HG03442 (cell line): ENCODE data around the gene CSF2RB.

ENCODE experiments used
- ATAC-seq: cut with Tn5 transposase; IDR thresholded peaks from one replicate; pipeline ENCODE4 v1.9.1; 2021; ENCODE audit warnings: mild to moderate bottlenecking, moderate library complexity; ENCODE audit not compliant: unreplicated experiment

CSF2RB gene

DNA sequence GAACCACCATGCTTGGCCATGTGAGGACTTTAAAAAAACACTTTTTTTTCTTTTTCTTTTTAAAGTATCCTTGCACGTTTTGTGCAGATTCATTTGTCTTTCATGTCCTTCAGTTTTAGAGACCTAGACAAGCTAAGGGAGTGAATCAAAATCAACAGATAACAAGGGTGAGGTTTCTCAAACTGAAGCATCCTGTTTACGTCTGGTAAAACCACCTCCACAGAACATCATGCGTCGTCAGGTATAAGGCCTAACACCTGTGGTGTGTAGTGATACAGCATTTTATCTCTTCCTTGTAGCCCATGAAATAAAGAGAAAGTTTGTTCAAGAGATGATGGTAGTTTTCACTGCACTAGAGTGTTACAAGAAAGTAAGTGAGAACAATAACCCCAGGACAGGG, 26.3 kb upstream of the CSF2RB start:
- no peak for ATAC-seq

DNA sequence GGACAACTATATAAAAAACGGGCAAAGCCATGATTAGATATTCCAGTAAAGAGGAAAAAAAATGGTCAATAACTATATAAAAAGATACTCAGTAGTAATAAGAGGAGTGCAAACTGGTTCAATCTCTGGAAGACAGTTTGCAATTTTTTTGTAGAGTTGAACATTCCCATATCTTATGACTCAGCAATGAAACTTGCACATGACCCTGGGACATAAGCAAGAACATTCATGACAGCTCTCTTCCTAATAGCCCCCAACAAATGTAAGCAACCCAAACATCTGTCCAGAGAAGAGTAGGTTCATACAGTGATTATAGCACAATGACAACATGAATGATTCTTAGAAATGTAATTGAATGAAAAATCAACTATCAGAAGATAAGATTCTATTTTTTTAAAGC, 21.8 kb upstream of the CSF2RB start:
- ATAC-seq = no peak

DNA sequence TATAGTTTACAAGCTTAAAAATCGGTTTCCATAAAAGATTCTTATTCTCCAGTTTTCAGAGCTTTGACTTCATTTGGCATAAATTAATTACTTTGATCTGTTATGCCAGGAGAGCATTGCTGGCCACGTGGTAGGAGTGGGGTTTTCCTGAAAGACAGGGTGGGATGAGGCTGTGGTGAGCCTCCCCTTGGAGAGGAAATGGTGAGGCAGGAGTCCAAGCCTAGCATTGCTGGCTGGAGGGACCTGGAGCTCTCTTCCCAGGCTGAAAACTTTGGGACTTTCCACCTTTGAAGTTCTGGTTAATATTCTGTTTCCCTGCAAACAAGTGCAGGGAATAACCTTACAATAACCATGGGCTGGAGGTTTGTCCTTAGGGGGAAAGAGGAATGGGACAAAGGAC, 21.1 kb upstream of the CSF2RB start:
- no peak for ATAC-seq

DNA sequence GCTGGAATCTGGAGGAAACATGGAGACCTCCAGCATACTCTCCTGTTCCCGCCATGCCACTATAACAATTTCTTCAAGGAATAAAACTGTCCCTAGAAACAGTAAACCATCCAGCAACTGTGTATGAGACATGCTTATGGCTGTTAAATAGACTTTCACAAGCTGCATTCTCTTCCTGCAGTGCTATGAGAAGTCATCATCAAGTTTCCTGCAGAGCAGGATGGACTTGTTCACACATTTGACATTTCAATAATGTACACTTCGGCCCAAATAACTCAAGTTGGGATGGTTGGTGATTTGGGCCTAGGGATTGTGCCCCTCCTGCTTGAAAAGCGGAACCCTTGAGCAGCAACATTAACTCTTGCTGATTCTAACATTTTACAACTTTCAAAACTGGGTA, 20.2 kb upstream of the CSF2RB start:
- ATAC-seq = no peak

DNA sequence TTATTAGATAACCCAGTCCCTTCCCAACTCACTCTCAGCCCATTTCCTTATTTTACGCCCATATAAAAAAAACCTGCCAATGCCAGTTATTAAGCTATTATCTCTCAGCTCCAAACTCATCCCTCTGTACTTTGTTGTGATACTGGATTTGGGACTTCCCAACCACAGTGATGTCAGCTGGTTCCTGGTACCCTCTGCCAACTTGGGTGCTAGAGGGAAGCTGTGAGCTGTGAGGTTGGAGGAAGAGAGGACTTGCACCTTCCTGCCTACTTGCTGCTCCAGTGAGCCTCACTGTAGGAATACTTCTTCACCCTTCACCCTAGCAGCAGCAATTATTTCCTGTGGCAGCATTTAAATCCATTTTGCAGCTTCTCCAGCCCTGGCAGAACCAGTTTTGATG, 19.2 kb upstream of the CSF2RB start:
- ATAC-seq = no peak

DNA sequence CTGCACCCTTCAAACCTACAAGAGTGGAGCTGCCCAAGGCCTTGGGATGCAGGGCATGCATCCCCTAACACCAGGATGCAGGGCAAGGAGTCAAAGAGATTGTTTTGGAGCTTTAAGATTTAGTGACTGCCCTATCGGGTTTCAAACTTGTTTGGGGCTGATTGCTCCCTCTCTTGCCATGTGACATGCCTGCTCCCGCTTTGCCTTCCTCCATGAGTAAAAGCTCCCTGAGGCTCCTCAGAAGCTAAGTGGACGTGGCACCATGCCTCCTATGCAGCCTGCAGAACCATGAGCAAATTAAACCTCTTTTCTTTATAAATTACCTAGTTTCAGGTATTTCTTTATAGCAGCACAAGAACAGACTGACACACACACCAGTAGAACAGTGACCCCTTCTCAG, 15.8 kb upstream of the CSF2RB start:
- ATAC-seq = no peak

DNA sequence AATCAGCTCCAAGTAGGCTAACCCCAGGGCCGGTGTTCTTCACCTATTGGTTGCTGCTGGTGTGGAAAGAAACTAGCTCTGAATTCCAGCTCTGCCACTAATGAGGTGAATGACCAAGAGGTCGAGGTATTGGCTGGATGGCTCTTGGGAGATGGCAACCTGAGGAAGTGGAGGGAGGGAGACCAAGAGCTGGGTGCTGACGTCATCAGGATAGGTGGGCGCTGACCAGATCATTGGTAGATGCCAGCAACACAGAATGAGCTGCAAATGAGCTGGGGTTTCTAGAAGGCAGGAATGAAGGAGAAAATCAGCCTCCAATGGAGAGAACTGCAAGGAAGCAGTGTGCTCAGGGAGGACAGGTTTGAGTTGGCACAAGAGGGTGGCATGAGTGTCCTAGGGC, 14.7 kb upstream of the CSF2RB start:
- ATAC-seq = no peak

DNA sequence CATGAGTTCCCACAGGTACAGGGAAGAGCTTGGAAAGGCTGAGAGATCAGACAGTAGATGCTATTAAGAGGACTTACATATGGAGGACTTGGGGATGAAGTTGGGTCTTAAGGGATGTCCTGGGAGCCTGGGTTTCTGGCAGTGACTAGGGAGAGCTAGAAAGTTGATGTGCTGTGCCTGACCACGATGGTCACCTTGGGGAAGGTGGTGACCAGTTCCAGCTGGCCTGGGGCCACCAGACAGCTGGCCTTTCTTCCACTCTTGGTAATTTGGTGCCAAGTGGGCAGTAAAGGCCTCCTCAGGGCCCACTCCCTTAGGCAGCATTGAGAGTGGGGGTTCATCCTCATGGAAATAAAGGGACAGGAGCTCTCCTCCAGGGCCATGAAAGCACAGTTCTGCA, 13.9 kb upstream of the CSF2RB start:
- ATAC-seq = no peak

DNA sequence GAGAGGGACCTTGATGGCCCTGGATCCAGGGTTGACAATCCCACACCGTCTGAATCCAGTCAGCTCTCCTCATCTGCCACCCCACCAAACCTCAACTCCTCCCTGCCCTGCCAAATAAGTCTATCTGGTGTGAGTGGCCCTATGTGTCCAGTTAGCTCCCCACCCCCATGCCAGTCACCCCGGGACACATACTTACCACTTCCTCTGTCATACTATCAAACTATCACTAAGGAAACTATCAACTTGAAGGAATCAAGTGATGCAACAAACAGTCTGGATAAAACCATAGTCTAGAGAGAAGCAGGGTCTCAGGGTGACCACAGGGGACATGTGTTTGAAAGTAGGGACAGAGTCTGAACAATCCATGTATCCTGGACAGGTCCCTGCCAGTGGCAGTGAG, 13.2 kb upstream of the CSF2RB start:
- no peak for ATAC-seq

DNA sequence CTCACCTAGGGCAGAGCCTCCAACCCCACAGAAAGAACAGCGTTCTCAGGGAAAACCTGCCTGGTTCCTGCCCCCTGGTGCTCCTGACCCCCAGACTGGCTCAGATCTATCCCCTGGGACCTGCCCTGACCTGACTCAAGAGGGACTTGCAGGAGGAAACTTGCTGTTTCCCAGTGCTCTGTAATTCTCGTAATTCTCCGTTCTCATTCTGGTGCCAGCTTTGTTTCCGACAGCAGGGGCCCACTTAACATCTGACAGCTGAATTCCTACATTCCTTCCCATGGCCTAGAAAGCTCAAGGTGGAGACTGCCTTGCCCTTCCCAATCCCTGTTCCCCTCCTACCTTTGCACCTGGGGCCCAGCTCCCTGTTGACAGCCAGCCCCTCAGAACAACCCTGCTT, 12.5 kb upstream of the CSF2RB start:
- ATAC-seq = no peak

DNA sequence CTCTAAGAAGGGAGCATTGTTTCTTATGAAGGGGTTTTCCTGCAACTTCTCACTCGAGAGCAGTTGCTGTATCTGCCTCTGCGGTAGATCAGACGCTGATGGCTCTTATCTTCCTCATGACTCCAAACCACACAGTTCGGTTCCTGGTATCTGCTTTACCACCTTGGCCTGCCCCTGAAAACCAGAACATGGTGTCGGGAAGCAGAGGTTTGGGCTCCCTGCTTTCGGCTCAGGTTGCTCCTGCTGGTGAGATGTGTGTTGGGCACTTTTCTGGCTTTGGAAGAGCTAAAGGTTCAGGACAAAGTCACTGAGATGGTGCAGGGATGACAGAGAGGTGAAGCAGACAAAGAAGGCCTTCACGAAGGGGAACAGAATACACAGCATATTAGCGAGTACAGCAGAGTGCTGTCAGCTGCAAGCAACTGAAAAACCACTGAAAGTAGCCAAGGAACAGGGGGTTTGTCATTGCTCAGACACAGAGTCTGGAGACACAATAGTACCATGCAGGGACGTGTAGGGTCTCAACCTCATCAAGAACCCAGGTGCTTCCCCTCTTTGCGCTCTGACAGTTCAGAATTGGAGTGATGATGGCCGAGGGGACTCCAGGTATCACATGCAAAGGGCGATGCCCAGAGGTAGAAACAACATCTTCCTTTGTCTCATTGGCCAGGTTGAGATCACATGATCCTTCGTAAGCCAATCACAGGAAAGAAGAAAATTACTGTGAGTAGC, 11.9 kb upstream of the CSF2RB start:
- ATAC-seq = peak; percentile 69

DNA sequence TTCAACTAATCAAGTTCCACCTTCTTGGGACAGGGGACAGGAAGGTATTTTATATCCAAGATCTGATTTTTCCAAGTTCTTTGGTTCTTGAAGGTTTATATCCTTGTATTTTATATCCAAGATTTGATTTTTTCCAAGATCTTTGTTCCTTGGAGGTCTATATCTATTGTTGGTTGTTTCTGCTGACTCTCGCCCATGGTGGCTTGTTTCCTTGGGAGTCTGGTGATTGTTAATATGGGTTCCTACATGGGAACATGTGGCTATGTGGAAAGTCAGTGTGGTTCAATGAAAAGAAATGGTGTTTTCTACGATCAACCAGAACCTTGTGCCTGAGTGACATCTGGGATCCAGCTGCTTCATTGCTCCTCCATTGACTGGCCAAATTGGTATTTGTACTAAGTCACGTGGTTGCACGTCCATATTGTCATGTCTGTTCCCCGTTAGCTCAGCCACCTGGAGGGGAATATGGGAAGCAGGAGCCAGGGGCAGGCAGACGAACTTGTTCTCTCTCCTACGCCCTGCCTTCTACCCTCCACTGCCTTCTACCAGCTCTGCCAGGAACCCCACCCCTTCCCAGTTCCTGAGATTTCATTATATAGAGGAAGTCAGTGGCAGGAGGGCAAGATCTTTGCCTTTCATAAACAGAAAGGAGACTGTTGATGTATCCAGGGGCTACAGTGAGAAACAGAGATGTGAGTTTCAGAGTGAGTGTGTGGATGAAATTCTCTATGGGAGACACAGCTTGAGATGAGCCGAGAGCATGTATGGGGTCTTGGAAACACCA, 11.1 kb upstream of the CSF2RB start:
- no peak for ATAC-seq

DNA sequence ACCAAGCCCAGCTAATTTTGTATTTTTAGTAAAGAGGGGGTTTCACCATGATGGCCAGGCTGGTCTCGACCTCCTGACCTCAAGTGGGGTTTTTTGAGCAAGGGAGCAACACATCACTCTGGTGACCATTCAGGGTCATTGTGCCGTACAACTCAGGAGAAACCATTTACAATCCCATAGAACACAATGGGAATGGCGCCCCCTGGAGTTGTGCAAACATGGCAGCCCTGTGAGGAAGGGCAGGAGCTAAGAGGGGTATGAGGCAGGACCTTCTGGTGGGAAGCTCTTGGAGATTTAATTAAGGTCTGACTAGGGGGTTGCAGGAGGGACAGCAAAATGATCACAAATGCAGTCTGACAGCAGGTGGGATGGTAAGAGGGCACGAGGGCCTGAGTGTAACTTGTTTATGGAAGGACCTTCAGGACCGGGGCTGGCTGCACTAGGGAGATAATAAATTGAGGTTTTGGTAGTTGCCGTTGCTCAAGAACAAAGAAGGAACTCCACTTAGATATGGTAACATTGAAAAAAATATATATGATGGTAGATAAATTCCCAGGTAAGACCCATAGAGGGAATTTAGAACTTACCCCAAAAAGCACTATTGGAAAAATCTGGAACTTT, 9.1 kb upstream of the CSF2RB start:
- no peak for ATAC-seq

DNA sequence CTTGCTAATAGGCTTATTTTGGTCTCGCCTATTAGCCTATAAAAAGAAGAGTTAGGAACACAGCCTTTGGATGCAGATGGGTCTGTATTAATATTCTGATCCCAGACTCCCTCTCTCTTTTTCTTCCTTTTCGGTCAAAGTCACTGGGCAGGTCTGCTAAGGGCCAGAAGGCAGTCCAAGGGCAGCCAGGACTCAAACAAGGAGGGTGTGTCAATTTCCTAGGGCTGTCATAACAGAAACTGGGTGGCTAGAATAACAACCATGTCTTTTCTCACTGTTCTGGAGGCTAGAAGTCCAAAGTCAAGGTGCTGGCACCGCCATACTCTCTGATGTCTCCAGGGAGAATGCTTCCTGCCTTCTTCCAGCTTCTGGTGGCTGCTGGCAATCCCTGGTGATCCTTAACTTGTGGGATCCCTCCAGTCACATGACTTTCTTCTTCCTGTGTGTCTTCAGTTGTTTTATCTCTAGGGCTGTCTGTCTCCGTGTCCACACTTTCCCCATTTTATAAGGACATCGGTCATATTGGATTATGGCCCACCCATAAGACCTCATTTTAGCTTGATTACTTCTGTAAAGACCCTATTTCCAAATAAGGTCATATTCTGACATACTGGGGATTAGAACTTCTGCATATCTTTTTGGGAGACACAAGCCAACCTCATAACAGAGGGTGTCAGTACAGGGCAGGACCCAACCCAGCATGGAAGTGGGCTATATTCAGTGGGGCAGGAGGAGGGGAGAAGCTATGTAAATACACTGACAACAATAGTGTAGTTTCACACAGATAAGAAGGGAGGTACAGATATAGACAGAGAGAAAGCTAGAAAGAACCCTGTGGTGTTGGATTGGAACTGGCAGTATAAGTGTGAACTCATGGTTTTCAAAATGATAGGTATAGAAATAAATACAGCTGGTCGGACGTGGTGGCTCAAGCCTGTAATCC, 5.9 kb upstream of the CSF2RB start:
- ATAC-seq = no peak

DNA sequence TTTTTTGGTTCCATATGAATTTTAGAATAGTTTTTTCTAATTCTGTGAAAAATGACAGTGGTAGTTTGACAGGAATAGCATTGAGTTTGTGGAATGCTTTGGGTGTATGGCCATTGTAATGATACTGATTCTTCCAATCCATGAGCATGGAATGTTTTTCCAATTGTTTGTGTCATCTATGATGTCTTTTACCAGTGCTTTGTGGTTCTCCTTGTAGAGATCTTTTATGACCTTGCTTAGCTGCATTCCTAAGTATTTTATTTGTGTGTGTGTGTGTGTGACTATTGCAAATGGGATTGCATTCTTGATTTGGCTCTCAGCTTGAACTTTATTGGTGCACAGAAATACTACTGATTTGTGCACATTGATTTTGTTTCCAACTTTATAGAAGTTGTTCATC, 3.0 kb upstream of the CSF2RB start:
- ATAC-seq = no peak

DNA sequence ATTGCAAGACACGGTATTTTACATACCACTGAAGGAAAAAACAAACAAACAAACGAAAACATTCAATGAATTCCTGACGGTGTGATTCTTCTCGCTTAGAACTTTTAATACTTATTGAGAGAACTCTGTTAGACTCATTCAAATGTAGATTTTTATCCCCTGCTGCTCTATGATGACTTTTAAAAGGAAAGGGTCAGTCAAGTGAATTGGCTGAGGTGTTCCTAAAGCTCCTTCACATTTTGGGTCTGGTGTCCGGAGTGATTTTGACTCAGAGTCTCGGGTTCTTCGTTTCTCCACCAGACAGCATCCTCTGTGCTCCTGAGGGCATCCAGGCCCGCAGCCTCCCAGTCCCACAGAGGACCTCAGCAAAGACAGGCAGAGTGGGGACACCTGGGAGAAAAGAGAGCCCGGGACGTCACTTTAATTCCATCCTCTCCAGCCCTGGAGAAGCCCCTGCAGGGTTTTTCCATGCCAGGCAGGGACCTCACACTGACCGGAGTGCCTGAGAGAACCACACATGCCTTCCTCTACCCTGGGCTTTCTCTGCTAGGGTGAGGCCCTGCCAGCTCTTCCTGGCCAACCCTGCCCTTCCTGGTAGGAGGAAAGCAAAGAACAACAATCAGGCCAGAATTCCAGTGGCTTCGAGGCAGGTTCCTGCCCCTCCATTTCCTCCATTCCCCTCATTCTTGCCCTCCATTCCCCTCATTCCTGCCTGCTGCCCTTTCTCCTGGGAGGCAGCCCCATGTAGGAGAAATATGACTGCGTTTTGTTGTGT, 1.4 kb upstream of the CSF2RB start:
- ATAC-seq = no peak

DNA sequence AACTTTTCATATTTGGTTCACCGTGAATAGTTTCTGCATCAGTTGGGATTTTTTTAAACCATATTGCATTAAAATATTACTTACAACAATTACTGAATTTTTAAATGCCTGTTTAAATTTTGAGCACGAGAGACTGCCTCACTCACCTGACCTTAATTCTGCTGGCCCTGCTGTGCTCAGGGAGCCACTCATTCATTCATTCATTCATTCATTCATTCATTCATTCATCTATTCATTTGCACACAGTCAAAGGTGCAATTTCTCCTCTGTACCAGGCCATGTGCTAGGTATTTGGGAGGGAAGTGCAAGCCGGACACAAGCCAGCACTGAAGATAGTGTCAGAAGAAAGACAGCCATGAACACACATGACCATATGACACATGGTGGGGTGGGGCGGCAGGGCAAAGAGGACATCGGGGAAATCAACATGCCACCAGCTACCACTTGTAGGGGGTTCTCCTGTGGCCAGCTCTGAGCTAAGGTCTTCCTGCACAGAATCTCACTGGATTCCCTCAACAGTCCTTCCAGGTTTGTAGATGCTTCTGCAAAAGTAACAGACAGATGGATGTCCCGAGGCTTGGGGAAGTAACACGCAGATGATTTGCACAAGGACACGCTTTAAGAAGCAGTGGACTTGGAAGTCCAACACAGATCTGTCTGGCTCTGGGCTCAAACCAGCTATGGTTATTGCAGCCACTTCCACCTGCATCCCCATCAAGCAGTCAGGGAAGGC, 568 bp upstream of the CSF2RB start:
- ATAC-seq = no peak

DNA sequence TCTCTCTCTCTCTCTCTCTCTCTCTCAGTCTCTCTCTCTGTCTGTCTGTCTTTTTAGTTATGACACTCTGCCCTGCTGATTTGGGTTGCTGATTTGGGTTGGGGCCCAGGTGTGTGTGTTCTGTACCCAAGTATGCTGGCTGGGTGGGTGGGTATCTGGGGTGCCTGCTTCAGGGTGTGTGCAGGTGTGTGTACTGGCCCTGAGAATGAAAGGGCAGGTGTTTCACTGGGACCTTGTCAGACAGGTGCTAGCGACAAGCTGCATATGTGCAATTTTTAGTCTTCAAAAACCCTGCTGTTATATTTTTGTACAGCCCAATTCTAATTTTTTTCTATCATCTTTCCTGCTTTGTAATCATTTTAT, 943 bp downstream of the CSF2RB start:
- no peak for ATAC-seq

DNA sequence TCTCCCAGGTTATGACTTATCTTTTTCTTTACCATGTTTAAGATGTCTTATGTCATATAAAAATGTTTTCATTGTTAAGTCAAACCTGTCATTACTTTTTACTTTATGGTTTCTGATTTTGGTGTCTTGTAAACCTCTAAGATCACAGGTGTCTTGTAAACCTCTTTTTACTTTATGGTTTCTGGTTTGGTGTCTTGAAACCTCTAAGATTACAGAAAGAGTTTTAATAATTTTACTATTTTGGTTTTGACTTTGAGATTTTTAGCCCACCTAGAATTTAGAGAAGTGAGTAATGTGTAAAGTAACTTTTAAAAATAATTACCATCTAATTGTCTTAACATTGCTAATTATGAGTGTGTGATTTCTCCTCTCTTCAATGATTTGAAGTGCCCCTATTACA, 2.6 kb downstream of the CSF2RB start:
- no peak for ATAC-seq
